Dermis blood vessel endothelial cell (primary cell): Measurements from ENCODE around the gene UACA. TPM values are rescaled to one million over a fixed set of nuclear protein-coding genes. Genes with fewer than 3 reads are reported as not detected.
A peak's percentile ranks its signal among the peaks of the same experiment; 100 is the strongest.
"Not testable (repeated sequence)": the region's sequence is repeated elsewhere in the genome, so short reads cannot be mapped to it uniquely, and the experiment has no call there.

Experiments
- DNase-seq: peaks from one replicate; pipeline ENCODE4 v3.0.0; 2010
- total RNA-seq: library from RNA; depleted of rRNA; stranded (reverse); fragments of >200 nt; gene quantifications from 2 replicates; pipeline ENCODE4 v1.2.3, GENCODE V29; 2014

The UACA gene
- total RNA-seq, 1 donor from 2014 or later, result 185 TPM

GRCh38 chr15:70625011-70625410 lies 138.3 kb downstream of the UACA start:
- DNase-seq, result no peak

GRCh38 chr15:70618929-70619328 lies 144.4 kb downstream of the UACA start:
- no peak for DNase-seq

GRCh38 chr15:70617911-70618287 lies 145.5 kb downstream of the UACA start:
- DNase-seq, result no peak

GRCh38 chr15:70617076-70617910 lies 146.1 kb downstream of the UACA start:
- no peak for DNase-seq

GRCh38 chr15:70616311-70616756 lies 147.0 kb downstream of the UACA start:
- not testable (repeated sequence) for DNase-seq

GRCh38 chr15:70615435-70616310 lies 147.7 kb downstream of the UACA start:
- DNase-seq, result no peak

- DNase-seq, result no peak
Measured at GRCh38 chr15:70614221-70614620, 149.1 kb downstream of the UACA start.

- DNase-seq, result no peak
Measured at GRCh38 chr15:70613271-70613670, 150.1 kb downstream of the UACA start.

- no peak for DNase-seq
Measured at GRCh38 chr15:70611286-70611685, 152.1 kb downstream of the UACA start.

- DNase-seq, result no peak
Measured at GRCh38 chr15:70610541-70610940, 152.8 kb downstream of the UACA start.

- no peak for DNase-seq
Measured at GRCh38 chr15:70609889-70610288, 153.5 kb downstream of the UACA start.

GRCh38 chr15:70608144-70608543 lies 155.2 kb downstream of the UACA start:
- no peak for DNase-seq

- DNase-seq, result peak; percentile 84
Measured at GRCh38 chr15:70605606-70606410, 157.6 kb downstream of the UACA start.

GRCh38 chr15:70604666-70605315 lies 158.6 kb downstream of the UACA start:
- peak; percentile 59 for DNase-seq

Other genes starting within 250 kb of the UACA start
- gene LARP6, start 90.6 kb upstream of the UACA start, total RNA-seq, result 6.9 and 15.0 TPM in 2 replicates
- 2.0 and 2.3 TPM in 2 replicates for gene THAP10, start 128.9 kb upstream of the UACA start, total RNA-seq
- gene LRRC49, start 129.3 kb upstream of the UACA start, total RNA-seq, result 4.9 and 6.3 TPM in 2 replicates